ENCODE measurements around the gene MYO15B. TPM values are rescaled to one million over a fixed set of nuclear protein-coding genes. Genes with fewer than 3 reads are reported as not detected.
A peak's percentile ranks its signal among the peaks of the same experiment; 100 is the strongest.

Gene MYO15B
- total and polyA plus RNA-seq, 2 of the 13 experiments (the other 11 are each of a cell fraction or from before 2014, with no cell fraction given): 2.8 to 8.1 TPM

- TF ChIP-seq ZNF781 (CRISPR knock-in tag; IDR thresholded peaks at IDR 0.05; ENCODE audit: borderline replicate concordance, not compliant biosample characterization) (no peak), FOXP1 (IDR thresholded peaks at IDR 0.05) (no peak), FOXP1 (CRISPR knock-in tag; IDR thresholded peaks at IDR 0.05) (no peak), HIC2 (CRISPR knock-in tag; IDR thresholded peaks at IDR 0.05; ENCODE audit: low read depth) (no peak), ZNF816 (CRISPR knock-in tag; IDR thresholded peaks at IDR 0.05; ENCODE audit: borderline replicate concordance) (peak; percentile 37; the same call in 1 of the 2 replicates), SALL1 (CRISPR knock-in tag; IDR thresholded peaks at IDR 0.05) (no peak), DDIT3 (CRISPR knock-in tag; IDR thresholded peaks at IDR 0.05) (no peak), ZBTB43 (CRISPR knock-in tag; conservative IDR thresholded peaks at IDR 0.05) (no peak), XRCC5 (optimal IDR thresholded peaks at IDR 0.05; ENCODE audit: low read length) (no peak), ZSCAN21 (CRISPR knock-in tag; IDR thresholded peaks at IDR 0.05; ENCODE audit: borderline replicate concordance) (0 out of 2 replicates have a peak, but pooled peaks have one; percentile 13), TCF7L2 (IDR thresholded peaks at IDR 0.05; ENCODE audit: low read depth, low read length) (no peak), ZNF674 (CRISPR knock-in tag; IDR thresholded peaks at IDR 0.05; ENCODE audit: low read depth) (no peak), SNRNP70 (IDR thresholded peaks at IDR 0.05; ENCODE audit: low read depth, low read length) (no peak), BRD4 (CRISPR knock-in tag; IDR thresholded peaks at IDR 0.05) (no peak), DRAP1 (CRISPR knock-in tag; IDR thresholded peaks at IDR 0.05) (0 out of 2 replicates have a peak, but pooled peaks have one; percentile 12), YY1 (IDR thresholded peaks at IDR 0.05; ENCODE audit: insufficient read depth, insufficient replicate concordance, low read depth, low read length) (no peak), ZNF333 (CRISPR knock-in tag; IDR thresholded peaks at IDR 0.05; ENCODE audit: borderline replicate concordance) (0 out of 2 replicates have a peak, but pooled peaks have one; percentile 33), ARHGAP35 (CRISPR knock-in tag; IDR thresholded peaks at IDR 0.05; ENCODE audit: borderline replicate concordance) (no peak), ZNF513 (CRISPR knock-in tag; conservative IDR thresholded peaks at IDR 0.05) (no peak)
Measured at GRCh38 chr17:75590849-75591721, 3.5 kb downstream of the MYO15B start (continued).

Measured in HepG2 (cell line).